Measurements from ENCODE around the gene CMIP.
A peak's percentile ranks its signal among the peaks of the same experiment; 100 is the strongest.

The CMIP gene

GRCh38 chr16:81590714-81591544 is 146.3 kb downstream of the CMIP start:
- no peak for DNase-seq

- DNase-seq, result no peak
These were observed 146.9 kb downstream of the CMIP start for GRCh38 chr16:81591545-81591870.

- no peak for DNase-seq
These were observed 147.8 kb downstream of the CMIP start for GRCh38 chr16:81592353-81592866.

GRCh38 chr16:81593481-81593880 is 148.9 kb downstream of the CMIP start:
- no peak for DNase-seq

- peak; percentile 31 for DNase-seq
These were observed 151.2 kb downstream of the CMIP start for GRCh38 chr16:81595629-81596292.

- no peak for DNase-seq
These were observed 152.6 kb downstream of the CMIP start for GRCh38 chr16:81597079-81597658.

- no peak for DNase-seq
These were observed 153.5 kb downstream of the CMIP start for GRCh38 chr16:81598083-81598482.

GRCh38 chr16:81599034-81599744 is 154.6 kb downstream of the CMIP start:
- DNase-seq, result no peak

- peak; percentile 85 for DNase-seq
These were observed 155.7 kb downstream of the CMIP start for GRCh38 chr16:81600275-81600674.

- DNase-seq, result peak; percentile 90
These were observed 156.4 kb downstream of the CMIP start for GRCh38 chr16:81601008-81601428.

- no peak for DNase-seq
These were observed 157.1 kb downstream of the CMIP start for GRCh38 chr16:81601601-81602255.

GRCh38 chr16:81602256-81602776 is 157.7 kb downstream of the CMIP start:
- no peak for DNase-seq

- DNase-seq, result no peak
These were observed 158.2 kb downstream of the CMIP start for GRCh38 chr16:81602792-81603191.

GRCh38 chr16:81604960-81605383 is 160.4 kb downstream of the CMIP start:
- peak; percentile 53 for DNase-seq

GRCh38 chr16:81606039-81606438 is 161.4 kb downstream of the CMIP start:
- DNase-seq, result no peak

GRCh38 chr16:81607006-81607405 is 162.4 kb downstream of the CMIP start:
- DNase-seq, result no peak

- DNase-seq, result no peak
These were observed 163.4 kb downstream of the CMIP start for GRCh38 chr16:81607805-81608522.

GRCh38 chr16:81608523-81609209 is 164.1 kb downstream of the CMIP start:
- DNase-seq, result no peak

- DNase-seq, result no peak
These were observed 164.8 kb downstream of the CMIP start for GRCh38 chr16:81609323-81609892.

- DNase-seq, result no peak
These were observed 165.7 kb downstream of the CMIP start for GRCh38 chr16:81610144-81610842.
